GM12801 (cell line): ENCODE measurements around the gene KDM5D.

Experiments
- CTCF ChIP-seq: IDR thresholded peaks from one replicate; pipeline ENCODE4 v1.5.1; 2011; ENCODE audit warnings: control low read depth; ENCODE audit not compliant: insufficient read length; ENCODE audit errors: extremely low read depth

The KDM5D gene

GRCh38 chrY:19744381-19745378 is at the start of gene KDM5D:
Gene KDM5D, minus strand, starts transcription at chrY:19744726. Its CDS starts 192 bp downstream, at chrY:19744534.
- no peak for TF ChIP-seq CTCF

GRCh38 chrY:19768375-19768774 is 23.8 kb upstream of the KDM5D start:
- TF ChIP-seq CTCF: no peak

GRCh38 chrY:19743331-19743730 is 1.2 kb downstream of the KDM5D start:
- no peak for TF ChIP-seq CTCF

DNA sequence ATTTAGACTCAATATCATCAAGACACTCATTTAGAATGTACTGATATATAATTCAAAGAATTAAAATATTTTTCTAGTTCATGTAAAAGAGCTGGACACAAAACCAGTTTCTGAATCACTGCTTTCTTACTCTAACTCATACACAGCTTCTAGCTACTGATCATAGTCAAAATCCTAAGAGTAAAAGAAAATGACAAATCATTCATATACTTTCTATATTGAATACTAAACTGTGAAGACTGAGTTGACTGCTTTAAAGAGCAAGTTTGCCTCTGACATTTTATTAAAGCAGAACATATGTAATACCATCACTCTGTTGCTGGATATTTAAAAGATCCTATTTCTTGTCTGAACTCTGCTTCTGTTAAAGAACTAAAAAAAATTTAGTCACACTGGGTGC is 2.4 kb downstream of the KDM5D start:
- TF ChIP-seq CTCF: no peak

DNA sequence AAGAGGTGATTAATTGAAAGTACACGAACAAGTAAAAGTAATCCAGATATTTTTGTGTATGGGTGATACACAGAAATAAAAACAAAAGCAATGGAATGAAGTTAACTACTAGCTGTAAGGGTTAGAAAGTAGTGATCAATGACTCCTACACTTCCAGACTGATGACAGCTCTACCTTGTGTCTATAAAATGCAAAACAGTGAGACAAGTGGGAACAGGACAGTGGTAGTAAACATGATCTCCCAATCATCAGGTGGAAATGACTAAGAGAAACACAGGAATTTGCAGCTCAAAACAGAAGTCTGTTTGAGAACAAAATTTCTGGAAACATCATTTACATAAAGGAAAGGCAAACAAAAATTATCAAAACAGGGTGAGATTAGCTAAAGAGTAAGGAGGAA is 10.1 kb downstream of the KDM5D start:
- TF ChIP-seq CTCF: no peak

GRCh38 chrY:19717950-19718349 is 26.6 kb downstream of the KDM5D start:
- no peak for TF ChIP-seq CTCF

DNA sequence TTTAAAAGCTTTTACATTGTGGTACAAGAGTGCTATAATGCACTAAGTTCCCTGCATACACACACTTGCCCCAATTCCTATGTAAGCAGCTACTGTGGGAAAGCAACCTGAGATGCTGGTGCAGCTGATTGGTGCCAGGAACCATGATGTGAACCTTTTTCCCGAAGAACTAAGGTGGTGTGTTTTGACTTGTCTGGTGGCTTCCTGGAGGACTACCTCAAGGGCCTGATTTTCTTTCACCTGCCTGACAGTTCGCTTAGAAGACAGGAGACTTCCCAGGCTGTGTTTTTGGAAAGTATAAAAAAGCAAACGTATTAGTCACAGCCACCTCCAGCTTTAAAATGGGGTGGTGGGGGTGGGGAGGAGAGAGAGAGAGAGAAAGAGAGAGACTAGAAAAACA is 27.4 kb downstream of the KDM5D start:
- no peak for TF ChIP-seq CTCF
